NCI-H1048 (cell line): ENCODE data around the gene C5orf58.
"Not testable (repeated sequence)": the region's sequence is repeated elsewhere in the genome, so short reads cannot be mapped to it uniquely, and the experiment has no call there.

Source experiments
- DNase-seq: peaks from one replicate; lab custom pipeline; 2025; lab: John Stamatoyannopoulos, UW

C5orf58 gene

GRCh38 chr5:170223906-170224305 lies 8.9 kb upstream of the C5orf58 start:
- no peak for DNase-seq

DNA sequence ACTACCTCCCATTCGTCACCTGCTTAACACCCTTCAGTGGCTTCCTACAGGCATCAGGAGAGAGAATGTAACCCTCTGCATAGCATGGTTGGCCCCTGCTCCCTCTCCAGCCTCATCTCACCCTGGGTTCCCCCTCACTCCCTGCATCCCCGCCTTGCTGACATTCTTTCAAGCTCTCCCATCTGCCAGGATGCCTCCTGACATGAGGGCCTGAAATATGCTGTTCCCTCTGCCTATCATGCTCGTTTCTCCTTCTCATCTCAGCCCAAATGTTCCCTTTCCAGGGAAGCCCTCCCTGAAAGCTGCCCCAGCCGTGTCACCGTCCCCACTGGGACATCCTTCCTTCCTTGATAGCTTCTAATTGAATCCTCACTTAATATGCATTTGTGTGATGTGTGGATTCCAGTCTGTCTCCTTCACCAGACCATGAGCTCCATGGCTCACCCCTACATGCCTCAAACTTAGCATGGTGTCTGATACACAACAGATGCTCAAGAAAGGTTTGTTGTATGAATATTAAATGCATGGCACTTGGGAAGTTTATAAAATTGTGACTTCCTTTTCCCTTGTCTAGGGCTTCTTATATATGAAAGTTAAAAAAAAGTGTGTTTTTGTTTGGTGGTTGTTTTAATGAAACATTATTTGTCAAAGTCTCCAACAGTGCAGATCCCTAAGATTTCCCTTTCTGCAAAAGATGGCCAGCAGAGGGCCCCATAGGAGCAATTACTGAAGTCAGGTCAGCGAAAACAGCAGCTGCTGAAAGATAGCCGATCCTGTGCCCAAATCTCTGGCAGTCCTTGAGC lies 7.3 kb upstream of the C5orf58 start:
- DNase-seq = peak; percentile 60

- peak; percentile 38 for DNase-seq
Measured at GRCh38 chr5:170226129-170226615, 6.6 kb upstream of the C5orf58 start.

- DNase-seq = no peak
Measured at GRCh38 chr5:170226661-170227060, 6.1 kb upstream of the C5orf58 start.

- DNase-seq = no peak
Measured at GRCh38 chr5:170228762-170229435, 3.9 kb upstream of the C5orf58 start.

DNA sequence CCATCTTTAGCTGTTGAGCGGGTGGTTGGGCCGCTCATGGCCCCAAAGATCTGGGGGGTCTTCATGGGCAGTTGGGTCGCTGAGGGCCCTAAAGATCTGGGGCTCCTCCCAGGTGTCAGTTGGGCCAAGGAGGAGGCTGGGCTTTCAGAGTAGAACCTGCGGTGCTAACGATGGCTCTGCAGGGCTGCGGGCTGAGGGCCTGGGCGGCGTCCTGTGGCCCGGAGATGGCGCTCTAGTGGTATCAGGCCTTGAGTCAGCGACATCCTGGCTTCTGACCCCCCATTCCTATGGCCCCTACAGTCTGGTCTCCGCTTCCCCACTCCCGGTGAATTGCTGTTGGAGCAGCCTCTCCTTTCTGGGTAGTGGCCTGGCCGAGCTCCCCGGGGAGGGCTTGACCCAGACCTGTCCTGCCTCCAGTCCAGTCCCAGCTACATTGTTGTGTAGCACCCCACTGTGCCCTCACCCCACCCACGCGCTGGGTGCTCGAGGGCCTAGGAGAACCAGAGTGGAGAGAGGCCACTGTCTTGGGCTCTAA lies 640 bp downstream of the C5orf58 start:
- DNase-seq = no peak

DNA sequence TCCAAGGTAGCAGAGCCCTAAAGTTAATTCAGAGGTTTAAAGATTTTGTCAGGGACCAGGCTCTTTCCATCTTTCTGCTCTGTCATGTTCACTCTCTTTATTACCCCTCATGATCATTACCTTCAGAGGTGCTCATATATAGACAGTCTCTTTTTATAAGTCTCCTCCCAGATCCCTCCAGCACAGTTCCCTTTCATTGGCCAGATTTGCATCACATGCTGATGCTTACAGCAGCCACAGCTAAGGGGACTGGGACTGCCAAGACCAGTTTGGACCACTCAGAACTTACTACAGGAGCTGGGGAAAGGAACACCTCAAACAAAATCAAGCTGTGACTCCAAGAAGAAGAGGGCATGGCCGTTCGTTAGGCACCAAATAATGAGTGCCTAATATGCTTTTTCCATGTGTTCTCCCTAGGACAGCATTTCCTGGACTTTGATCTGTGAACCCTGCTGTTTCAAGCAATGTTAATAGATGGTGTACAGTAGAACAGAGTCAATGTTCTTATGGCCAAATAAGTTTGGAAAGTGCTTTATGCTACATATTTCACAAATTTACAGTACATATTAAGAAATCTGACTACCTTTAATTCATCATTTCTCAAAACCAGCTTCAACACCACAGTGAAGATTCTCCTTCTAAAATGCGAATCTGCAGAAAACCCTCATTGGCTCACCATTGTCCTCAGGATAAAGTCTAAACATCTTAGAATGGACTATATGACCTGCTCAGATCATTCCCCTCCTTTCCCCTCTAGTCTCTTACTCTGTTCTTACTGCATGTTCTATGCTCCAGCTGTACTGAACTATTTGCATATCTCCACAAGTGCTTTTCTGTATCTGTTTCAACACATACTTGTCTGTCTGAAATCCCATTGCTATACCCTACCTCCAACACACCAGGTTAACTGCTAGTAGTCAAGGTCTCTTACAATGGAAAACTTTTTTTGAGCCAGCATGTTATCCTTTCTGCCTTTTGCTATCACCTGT lies 3.4 kb downstream of the C5orf58 start:
- no peak for DNase-seq

DNA sequence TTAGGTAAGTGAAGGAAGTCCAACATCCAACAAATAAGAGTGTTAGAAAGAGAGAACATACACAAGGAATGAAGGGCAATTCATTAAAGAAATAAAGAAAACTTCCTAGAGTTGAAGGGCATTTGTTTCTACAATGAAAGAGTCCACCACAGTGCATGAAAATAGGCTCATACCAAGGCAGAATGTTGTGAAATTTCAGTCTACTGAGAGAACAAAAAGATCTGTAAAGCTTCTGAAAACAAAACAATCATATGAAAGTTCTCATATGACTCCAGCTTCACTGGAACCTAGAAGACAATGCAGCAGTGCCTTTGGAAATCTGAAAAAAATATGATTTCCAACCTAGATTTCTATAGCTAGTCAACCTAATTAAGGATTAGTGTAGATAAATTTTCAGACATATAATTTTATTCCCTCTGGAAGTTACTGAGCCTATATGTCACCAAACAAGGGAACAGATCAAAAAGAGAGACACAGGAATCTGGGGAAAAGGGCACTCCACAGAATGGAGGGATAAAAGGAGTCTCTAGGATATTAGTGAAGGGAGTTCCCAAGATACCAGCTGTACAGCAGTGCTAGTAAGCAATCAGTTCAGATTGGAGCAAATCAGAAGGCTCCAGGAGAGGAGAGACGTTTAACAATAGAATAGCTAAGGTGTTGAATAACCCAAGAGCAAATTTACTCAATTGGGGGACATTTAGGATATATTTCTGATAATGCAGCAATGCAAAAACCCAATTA lies 5.8 kb downstream of the C5orf58 start:
- no peak for DNase-seq

DNA sequence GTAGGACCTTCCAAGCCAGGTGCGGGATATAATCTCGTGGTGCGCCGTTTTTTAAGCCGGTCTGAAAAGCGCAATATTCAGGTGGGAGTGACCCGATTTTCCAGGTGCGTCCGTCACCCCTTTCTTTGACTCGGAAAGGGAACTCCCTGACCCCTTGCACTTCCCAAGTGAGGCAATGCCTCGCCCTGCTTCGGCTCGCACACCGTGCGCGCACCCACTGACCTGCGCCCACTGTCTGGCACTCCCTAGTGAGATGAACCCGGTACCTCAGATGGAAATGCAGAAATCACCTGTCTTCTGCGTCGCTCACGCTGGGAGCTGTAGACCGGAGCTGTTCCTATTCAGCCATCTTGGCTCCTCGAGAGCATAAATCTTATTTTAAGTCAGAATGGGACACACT lies 12.7 kb downstream of the C5orf58 start:
- DNase-seq = not testable (repeated sequence)

DNA sequence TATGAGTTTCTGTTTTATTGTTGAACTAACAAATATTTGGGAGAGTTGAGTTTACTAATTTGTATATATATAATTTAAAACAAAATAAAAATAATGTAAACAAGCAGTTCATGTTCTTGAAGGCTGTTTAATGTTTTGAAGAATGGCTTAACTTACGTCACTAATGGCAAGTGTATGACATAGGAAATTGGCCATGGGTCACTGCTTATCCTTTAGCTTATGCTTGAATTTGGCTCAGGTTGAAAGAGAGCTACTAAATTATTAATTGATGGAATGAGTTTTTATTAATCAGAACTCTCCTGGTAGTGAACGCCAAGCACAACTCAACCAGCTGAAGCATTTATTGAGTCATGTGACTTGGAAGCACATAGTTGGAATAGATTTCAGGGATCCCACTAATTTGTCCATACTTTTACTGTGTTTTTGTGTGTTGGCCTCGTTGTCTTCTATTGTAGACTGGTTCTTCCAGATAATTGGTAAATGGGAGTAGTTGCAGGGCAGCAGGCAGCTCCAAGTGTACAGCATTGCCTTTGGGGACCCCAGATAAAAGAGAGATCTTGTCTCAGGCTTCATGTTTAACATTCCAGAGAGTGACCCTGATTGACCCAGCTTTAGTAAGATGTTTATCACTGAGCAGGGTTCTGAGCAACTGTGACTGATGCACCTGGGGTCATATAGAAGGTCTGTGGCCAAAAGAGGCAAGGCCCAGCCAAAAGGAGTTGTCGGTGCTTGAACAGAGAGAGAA lies 13.5 kb downstream of the C5orf58 start:
- DNase-seq = no peak

GRCh38 chr5:170247363-170247762 lies 14.6 kb downstream of the C5orf58 start:
- DNase-seq = no peak

- no peak for DNase-seq
Measured at GRCh38 chr5:170248172-170248930, 15.6 kb downstream of the C5orf58 start.

- DNase-seq = not testable (repeated sequence)
Measured at GRCh38 chr5:170248931-170249227, 16.1 kb downstream of the C5orf58 start.

GRCh38 chr5:170249355-170249754 lies 16.6 kb downstream of the C5orf58 start:
- DNase-seq = no peak

GRCh38 chr5:170250810-170251317 lies 18.1 kb downstream of the C5orf58 start:
- no peak for DNase-seq

- DNase-seq = no peak
Measured at GRCh38 chr5:170251462-170251861, 18.7 kb downstream of the C5orf58 start.

DNA sequence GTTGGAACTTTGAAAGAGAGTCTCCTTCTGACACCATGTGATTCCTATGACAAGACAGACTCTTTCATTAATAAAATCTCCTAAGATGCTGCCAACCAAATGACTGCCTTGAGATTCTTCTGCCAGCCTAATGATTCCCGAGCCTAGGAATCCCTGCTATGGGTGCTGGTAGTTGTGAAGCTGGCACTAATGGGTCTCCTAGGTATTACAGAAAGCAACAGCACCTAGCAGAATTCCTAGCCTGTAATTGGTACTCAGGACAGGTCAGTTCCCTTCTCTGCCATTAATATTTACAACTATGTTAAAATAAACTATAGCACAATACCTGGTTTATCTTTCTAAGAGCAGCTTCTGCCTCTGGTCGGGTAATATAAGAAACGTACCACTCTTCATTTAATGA lies 19.3 kb downstream of the C5orf58 start:
- no peak for DNase-seq

DNA sequence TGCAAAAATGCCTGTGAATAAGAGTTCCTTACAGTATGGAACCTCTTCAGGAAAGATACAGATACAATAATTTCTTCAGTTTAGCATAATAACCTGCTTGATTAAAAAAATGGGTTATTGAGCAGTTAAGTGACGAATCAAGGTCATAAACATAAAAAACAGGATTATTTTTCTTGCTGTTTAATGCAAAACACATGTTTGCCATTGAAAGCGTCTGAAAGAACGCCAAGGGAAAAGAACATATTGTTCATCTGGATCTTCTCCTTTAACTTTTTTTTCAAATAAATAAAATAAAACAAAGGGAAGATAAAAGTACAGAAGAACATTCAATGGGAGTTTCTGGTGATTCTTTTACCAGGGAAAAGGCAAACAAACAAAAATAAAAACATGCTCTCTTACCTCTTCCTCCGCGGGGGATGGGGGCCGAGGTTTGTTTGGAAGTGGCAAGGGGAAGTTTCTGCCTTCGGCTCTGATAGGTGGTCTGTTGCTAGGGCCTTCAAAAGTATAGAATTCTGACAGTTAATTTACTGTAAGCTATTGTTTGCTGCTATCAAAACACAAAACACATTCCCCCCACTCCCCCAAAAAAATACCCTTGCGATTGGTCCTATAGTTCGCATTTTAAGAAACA lies 20.1 kb downstream of the C5orf58 start:
- DNase-seq = no peak

- peak; percentile 92 for DNase-seq
Measured at GRCh38 chr5:170254056-170254455, 21.3 kb downstream of the C5orf58 start.
